Medulla oblongata (tissue), 1 donor: Measurements from ENCODE around the gene DGKI.
A peak's percentile ranks its signal among the peaks of the same experiment; 100 is the strongest.

Source experiments
- DNase-seq: peaks from one replicate; pipeline ENCODE4 v3.0.0-alpha.2; 2015; ENCODE audit errors: extremely low spot score

The DGKI gene

GRCh38 chr7:137687556-137688265 is 159.1 kb downstream of the DGKI start:
- no peak for DNase-seq

DNA sequence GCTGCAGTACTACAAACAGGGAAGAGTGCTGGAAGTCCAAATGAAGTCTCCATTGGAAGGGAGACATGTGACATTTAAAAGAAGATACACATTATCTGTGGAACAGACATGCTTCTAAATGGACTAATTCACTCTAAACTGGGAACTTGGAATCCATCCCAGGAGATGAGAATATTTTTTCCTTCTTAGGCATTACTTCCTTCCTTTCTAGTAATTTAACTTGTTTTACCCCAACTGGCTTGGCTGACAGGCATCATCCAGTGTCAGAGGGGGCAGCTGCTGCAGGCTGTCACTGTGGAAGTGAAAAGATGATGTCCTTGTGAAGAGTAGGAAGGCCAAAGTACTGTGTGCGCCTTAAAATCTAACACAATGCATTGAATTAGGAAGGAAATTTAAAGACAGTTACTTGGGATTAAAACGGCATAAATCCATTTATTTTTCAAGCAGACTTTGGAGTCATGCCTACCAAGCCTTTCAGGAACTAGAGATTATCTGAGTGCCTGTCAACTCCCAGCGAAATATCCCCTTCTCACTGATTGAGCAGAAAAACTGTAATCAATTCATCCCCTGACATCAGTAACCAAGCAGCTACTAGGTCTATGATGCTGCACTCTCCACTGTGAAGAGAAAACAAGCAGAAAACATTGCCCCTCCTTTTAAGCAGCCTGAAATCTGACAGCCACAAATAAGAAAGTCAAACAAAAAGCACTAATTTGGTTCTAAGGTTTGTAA is 161.2 kb downstream of the DGKI start:
- peak; percentile 13 for DNase-seq

- DNase-seq, result no peak
These were observed 162.0 kb downstream of the DGKI start for GRCh38 chr7:137684776-137685175.

GRCh38 chr7:137684316-137684715 is 162.5 kb downstream of the DGKI start:
- DNase-seq, result no peak

DNA sequence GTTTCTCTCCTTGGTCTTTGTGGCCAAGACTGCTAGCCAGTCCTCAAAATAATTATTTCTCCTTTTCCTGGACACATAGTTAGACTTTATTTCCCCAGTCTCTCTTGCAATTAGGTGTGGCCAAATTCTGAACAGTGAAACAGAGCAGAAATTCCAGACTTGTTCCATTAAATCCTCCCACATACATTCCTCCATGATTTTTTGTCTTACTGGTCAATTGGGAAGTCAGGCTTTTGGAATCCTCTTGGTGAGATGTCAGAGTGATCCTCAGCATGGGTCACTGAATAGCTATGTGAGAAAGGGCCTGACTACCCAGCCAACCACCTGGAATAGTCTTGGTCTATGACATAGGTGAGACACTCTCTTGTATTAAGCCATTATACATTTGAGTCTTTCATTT is 164.2 kb downstream of the DGKI start:
- no peak for DNase-seq

GRCh38 chr7:137681657-137682562 is 164.9 kb downstream of the DGKI start:
- DNase-seq, result no peak

DNA sequence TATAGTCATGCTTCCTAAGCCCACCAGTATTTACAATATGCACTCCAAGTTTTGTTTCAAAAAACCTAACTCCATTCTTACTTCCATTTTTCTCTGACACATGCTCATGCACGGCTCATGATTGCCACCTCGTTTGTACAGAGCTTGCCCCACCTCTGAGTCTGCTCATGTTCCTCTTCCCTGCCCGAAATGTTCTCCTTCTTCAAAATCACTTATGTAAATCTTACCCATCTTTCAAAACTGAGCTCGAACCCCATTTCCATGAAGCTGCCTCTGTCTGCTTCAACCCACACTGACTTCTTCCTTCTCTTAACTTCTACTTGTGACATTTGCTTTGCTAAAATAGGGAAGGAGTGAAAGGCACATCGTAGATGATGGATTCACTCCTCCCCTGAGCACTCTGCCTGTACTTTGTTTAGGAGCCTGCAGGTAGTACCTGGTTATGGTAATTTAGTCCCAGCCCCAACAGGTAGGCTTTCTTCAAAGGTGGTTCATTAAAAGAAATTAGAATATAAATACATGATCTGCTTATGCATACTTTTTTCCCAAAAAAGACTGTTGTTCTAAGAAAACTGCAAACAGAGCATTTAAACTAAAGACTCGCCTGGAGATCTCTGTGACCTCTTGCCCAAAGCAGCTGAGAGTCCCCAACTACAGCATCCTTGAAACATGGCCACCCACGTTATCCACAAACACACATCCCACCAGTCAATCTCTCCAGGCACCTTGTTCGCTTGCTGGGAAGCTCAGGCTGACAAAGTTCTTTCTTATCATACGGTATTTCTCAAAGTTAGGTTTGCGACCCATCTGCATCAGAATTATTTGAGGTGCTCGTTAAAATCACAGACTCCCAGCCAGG is 172.0 kb downstream of the DGKI start:
- DNase-seq, result no peak

DNA sequence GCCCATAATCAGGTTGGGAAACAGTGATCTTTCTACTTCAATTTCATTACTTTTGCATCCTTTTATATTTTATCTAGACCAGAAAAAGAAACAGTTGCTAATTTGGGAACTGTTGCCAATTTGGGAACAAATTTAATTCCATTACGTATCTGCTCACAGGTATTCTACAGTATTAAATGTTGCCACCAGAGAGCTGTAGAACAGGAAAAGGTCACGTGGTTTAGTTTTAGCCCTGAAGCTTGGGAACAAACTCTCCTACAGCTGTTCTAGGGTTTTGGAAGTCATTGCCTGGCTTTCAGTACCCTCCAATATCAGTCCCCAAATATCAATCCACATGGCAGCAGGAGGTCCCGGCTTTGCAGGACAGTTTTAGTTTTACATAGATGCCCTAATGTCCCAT is 172.7 kb downstream of the DGKI start:
- DNase-seq, result no peak

- DNase-seq, result no peak
These were observed 174.9 kb downstream of the DGKI start for GRCh38 chr7:137671920-137672319.

GRCh38 chr7:137670222-137671064 is 176.3 kb downstream of the DGKI start:
- no peak for DNase-seq

DNA sequence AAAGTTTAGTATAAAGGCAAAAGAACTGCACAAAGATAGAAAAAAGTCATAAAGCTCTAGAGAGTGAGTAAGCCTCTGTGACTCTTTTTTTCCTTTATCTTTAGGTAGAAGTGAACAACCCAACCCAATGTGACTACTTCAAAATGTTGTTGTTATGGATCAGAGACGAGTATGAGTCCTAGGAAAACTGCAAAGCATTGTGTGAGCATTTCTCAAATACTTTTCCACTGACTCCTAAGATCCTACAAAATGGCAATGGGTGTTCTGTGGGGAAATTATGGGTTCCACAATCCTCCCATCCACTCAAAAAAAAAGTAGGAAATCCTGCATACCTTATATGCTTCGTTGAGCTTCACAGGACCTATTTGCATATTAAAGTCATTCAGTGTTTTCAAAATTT is 177.1 kb downstream of the DGKI start:
- no peak for DNase-seq

DNA sequence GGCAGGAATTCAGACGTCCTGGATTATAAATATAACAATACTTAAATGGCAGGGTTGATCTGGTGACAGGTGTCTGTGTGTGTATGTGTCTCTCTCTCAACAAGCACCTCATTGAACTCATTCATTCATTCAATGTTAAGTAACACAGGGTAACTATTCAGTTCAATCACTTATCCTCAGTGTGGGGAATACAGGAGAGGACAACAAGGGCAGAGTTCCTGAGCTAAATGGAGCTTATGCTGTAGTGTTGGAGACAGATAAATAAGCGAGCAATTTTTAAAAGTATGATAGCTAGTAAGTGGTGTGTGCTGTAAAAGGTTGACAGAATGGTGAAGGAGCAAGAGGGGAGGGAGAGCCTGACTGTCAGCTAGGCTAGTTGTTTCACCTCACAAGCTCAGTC is 178.4 kb downstream of the DGKI start:
- no peak for DNase-seq

DNA sequence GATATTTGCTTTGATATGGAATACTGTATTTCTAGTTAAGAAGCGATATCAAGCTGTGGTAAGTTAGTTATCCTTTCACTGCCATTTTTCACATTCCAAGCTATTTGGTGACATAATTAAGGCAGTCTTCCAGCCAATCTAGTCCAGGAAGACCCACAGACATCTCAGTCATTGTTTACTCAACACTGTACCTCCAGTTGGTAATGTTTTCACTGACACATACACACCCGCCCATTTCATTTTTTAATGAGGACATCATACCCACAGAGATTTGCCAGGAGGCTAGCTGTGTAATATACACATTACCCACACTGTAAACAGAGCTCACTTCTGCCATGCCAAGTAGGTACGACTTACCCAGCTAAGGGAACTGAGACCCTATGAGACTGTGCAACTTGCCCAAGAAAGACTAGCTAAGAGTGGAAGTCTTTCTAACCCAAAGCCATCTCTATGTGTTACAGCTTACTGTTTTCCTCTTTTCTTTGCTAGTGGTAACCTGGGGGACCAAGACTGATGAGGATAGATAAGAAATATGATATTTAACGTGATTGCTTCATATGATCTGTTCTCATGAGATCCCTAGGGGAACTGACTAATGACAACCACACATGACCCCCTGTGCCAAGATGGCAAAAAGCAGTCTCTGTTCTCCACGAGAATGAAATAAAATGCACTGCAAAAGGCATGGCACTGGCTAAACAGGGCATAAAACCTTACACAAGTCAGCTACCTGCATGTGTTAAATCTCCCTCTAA is 179.0 kb downstream of the DGKI start:
- DNase-seq, result no peak

GRCh38 chr7:137664846-137665245 is 181.9 kb downstream of the DGKI start:
- DNase-seq, result no peak

DNA sequence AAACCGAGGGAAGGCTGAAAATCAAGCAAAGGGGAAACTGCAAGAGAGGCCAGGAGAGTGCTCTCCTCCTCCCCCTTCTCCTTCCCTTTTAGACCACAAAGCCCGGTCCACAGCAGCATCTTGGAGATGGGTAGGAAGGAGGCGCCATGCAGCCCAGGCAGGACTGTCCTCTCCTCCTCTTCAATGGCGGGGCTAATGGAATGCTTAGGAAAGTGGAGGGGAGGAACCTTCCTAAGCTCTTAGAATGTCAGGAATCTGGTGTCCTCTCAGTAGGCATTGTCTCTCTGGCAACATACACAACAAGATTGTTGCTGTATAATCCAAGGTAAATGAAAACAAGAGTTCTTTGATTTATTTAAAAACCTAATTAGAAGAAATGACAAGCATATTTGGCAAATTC is 185.1 kb downstream of the DGKI start:
- no peak for DNase-seq

GRCh38 chr7:137658190-137658900 is 188.4 kb downstream of the DGKI start:
- no peak for DNase-seq

- no peak for DNase-seq
These were observed 189.1 kb downstream of the DGKI start for GRCh38 chr7:137657476-137658189.

- DNase-seq, result no peak
These were observed 189.9 kb downstream of the DGKI start for GRCh38 chr7:137656850-137657232.
